Measurements from ENCODE around the gene AMD1. TPM values are rescaled to one million over a fixed set of nuclear protein-coding genes. Genes with fewer than 3 reads are reported as not detected.

The AMD1 gene
- total RNA-seq, 4 donors from 2014 or later, result 75.8 to 121 (median 101) TPM

GRCh38 chr6:110853754-110854477 is 20.7 kb upstream of the AMD1 start:
- H3K27me3 ChIP-seq, result no peaks in the 10 kb centered on the region
- intact Hi-C loops (cut with DNase I; ENCODE audit: low total_unique reads), result no loop called here
- DNase-seq, result no peak
- H3K9me3 ChIP-seq, result no peaks in the 10 kb centered on the region
- no peaks in the 10 kb centered on the region for H3K36me3 ChIP-seq
- no peak overlapping the region for H3K27ac ChIP-seq
- no peak overlapping the region for H3K4me3 ChIP-seq
- TF ChIP-seq POLR2A (IDR thresholded peaks at IDR 0.05) (no peak), CTCF (IDR thresholded peaks at IDR 0.05) (no peak)
- H3K4me1 ChIP-seq, result no peaks in the 10 kb centered on the region

- Histone ChIP-seq H3K36me3 (no peaks in the 10 kb centered on the region), H3K9me3 (no peaks in the 10 kb centered on the region), H3K27me3 (no peaks in the 10 kb centered on the region), H3K4me3 (no peak overlapping the region), H3K4me1 (no peaks in the 10 kb centered on the region), H3K27ac (no peak overlapping the region)
- intact Hi-C loops (cut with DNase I; ENCODE audit: low total_unique reads), result no loop called here
- no peak for DNase-seq
- TF ChIP-seq POLR2A (IDR thresholded peaks at IDR 0.05) (no peak), CTCF (IDR thresholded peaks at IDR 0.05) (no peak)
Measured at GRCh38 chr6:110856296-110856695, 18.3 kb upstream of the AMD1 start.

GRCh38 chr6:110858016-110858415 is 16.6 kb upstream of the AMD1 start:
- no peak for DNase-seq
- TF ChIP-seq POLR2A (IDR thresholded peaks at IDR 0.05) (no peak), CTCF (IDR thresholded peaks at IDR 0.05) (no peak)
- H3K27ac ChIP-seq, result no peak overlapping the region
- intact Hi-C loops (cut with DNase I; ENCODE audit: low total_unique reads), result no loop called here
- no peaks in the 10 kb centered on the region for H3K27me3 ChIP-seq
- H3K4me3 ChIP-seq, result no peak overlapping the region
- H3K9me3 ChIP-seq, result no peaks in the 10 kb centered on the region
- no peaks in the 10 kb centered on the region for H3K4me1 ChIP-seq
- no peaks in the 10 kb centered on the region for H3K36me3 ChIP-seq

- no peak for DNase-seq
- H3K4me3 ChIP-seq, result no peak overlapping the region
- intact Hi-C loops (cut with DNase I; ENCODE audit: low total_unique reads), result no loop called here
Measured at GRCh38 chr6:110858562-110859214, 15.9 kb upstream of the AMD1 start.

More at GRCh38 chr6:110858562-110859214, 15.9 kb upstream of the AMD1 start:
- Histone ChIP-seq H3K9me3 (no peaks in the 10 kb centered on the region), H3K4me1 (no peaks in the 10 kb centered on the region), H3K27ac (no peak overlapping the region), H3K27me3 (no peaks in the 10 kb centered on the region), H3K36me3 (no peaks in the 10 kb centered on the region)
- no peak for TF ChIP-seq CTCF (IDR thresholded peaks at IDR 0.05)

Measured in uterus (tissue), 4 donors.